Erythroblast (primary cell): ENCODE measurements around the gene MAPT.

Experiments
- GATA1 ChIP-seq: IDR thresholded peaks from 2 replicates; pipeline ENCODE4 v1.6.1; 2011; ENCODE audit warnings: low read depth, mild to moderate bottlenecking, control low read depth, low read length, moderate library complexity
- POLR2A ChIP-seq: IDR thresholded peaks from 2 replicates; pipeline ENCODE4 v1.6.1; 2011; ENCODE audit warnings: mild to moderate bottlenecking, low read length

DNA sequence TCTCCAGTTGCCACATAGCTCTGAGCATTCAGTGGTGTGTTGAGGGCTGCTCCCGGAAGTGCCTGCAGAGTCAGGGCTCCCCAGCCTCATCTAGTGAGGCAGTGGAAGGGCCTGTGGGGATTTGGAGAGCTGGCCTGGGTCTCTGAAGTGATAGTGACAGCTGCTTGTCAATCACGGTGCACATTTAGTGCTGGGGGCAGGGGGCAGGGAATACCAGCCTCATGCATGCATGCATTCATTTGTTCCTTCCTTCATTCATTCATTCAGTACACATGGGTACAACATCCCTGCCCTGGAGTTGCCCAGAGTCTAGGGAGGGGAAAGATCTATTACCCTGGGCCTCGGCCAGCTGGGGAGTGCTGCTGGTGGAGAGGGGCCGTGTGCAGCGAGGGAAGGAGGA is 93.4 kb downstream of the MAPT start:
- TF ChIP-seq POLR2A (no peak), GATA1 (no peak)
